Measurements from ENCODE around the gene DOCK4.

GRCh38 chr7:111711426-111712065 lies 494.7 kb downstream of the DOCK4 start:
- TF ChIP-seq, protein P1, sequence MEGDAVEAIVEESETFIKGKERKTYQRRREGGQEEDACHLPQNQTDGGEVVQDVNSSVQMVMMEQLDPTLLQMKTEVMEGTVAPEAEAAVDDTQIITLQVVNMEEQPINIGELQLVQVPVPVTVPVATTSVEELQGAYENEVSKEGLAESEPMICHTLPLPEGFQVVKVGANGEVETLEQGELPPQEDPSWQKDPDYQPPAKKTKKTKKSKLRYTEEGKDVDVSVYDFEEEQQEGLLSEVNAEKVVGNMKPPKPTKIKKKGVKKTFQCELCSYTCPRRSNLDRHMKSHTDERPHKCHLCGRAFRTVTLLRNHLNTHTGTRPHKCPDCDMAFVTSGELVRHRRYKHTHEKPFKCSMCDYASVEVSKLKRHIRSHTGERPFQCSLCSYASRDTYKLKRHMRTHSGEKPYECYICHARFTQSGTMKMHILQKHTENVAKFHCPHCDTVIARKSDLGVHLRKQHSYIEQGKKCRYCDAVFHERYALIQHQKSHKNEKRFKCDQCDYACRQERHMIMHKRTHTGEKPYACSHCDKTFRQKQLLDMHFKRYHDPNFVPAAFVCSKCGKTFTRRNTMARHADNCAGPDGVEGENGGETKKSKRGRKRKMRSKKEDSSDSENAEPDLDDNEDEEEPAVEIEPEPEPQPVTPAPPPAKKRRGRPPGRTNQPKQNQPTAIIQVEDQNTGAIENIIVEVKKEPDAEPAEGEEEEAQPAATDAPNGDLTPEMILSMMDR (optimal IDR thresholded peaks at IDR 0.05 in 1 of 3, IDR thresholded peaks at IDR 0.05 in 1 of 3, conservative IDR thresholded peaks at IDR 0.05 in 1 of 3; ENCODE audit: extremely low read depth in 1 of 3, insufficient read depth in 2 of 3, low read length in 3 of 3): no peak
- no peak for TF ChIP-seq EZH2 (IDR thresholded peaks at IDR 0.05; ENCODE audit: low read length)
